ENCODE data around the gene SPEN.
"Not testable (repeated sequence)": the region's sequence is repeated elsewhere in the genome, so short reads cannot be mapped to it uniquely, and the experiment has no call there.

The SPEN gene

GRCh38 chr1:15820478-15820877 lies 27.0 kb upstream of the SPEN start:
- no peak overlapping the region for H2AK5ac ChIP-seq (ENCODE audit: low read length)
- no peak overlapping the region for H4K12ac ChIP-seq (ENCODE audit: low read depth, low read length)
- no peak overlapping the region for H2BK5ac ChIP-seq (ENCODE audit: low read depth, low read length, poor library complexity)
- H3K23ac ChIP-seq (ENCODE audit: low read length): peak overlapping the region; percentile 54
- H3K9me3 ChIP-seq (ENCODE audit: insufficient read depth, low read depth, low read length): no peaks in the 10 kb centered on the region
- H3K18ac ChIP-seq (ENCODE audit: low read length): no peak overlapping the region
- H3K4me1 ChIP-seq (ENCODE audit: control insufficient read depth in 1 of 2, insufficient read depth in 2 of 2, low read length in 2 of 2): no peaks in the 10 kb centered on the region
- no peak overlapping the region for H3K14ac ChIP-seq (ENCODE audit: low read length)
- no peak overlapping the region for H3K4me2 ChIP-seq (ENCODE audit: low read length)
- no CpG with 5 or more reads among the region's 3 CpGs for WGBS (ENCODE audit: extremely low coverage, insufficient coverage, insufficient read length)
- H3K9ac ChIP-seq (ENCODE audit: low read length): no peak overlapping the region
- H3K79me2 ChIP-seq (ENCODE audit: control insufficient read depth, insufficient read depth, low read length, poor library complexity): no peaks in the 10 kb centered on the region
- no peak overlapping the region for H3K27ac ChIP-seq (ENCODE audit: low read depth, low read length)
- H3K4ac ChIP-seq (ENCODE audit: low read depth, low read length): no peak overlapping the region
- no peak overlapping the region for H3K4me3 ChIP-seq (ENCODE audit: low read depth, low read length)
- H4K8ac ChIP-seq (ENCODE audit: low read depth, low read length): no peak overlapping the region
- no peaks in the 10 kb centered on the region for H3K27me3 ChIP-seq (ENCODE audit: insufficient read depth, low read length)
- H3K79me1 ChIP-seq (ENCODE audit: low read length): no peaks in the 10 kb centered on the region
- peak; percentile 92 to 96 for DNase-seq
- no peak overlapping the region for H2AFZ ChIP-seq (ENCODE audit: insufficient read depth, low read length, poor library complexity)
- H2BK120ac ChIP-seq (ENCODE audit: insufficient read depth, low read length, poor library complexity): no peak overlapping the region
- H3K36me3 ChIP-seq (ENCODE audit: control insufficient read depth in 1 of 2, insufficient read depth in 2 of 2, low read length in 2 of 2): no peaks in the 10 kb centered on the region
- H2BK12ac ChIP-seq (ENCODE audit: low read length): no peak overlapping the region
- no peak overlapping the region for H4K91ac ChIP-seq (ENCODE audit: low read depth, low read length)

GRCh38 chr1:15825800-15826199 lies 21.7 kb upstream of the SPEN start:
- Histone ChIP-seq H3K18ac (ENCODE audit: low read length) (no peak overlapping the region), H3K23ac (ENCODE audit: low read length) (no peak overlapping the region), H3K27me3 (ENCODE audit: insufficient read depth, low read length) (no peaks in the 10 kb centered on the region), H4K12ac (ENCODE audit: low read depth, low read length) (no peak overlapping the region), H3K4ac (ENCODE audit: low read depth, low read length) (no peak overlapping the region), H3K14ac (ENCODE audit: low read length) (no peak overlapping the region), H3K36me3 (ENCODE audit: control insufficient read depth in 1 of 2, insufficient read depth in 2 of 2, low read length in 2 of 2) (no peaks in the 10 kb centered on the region), H4K91ac (ENCODE audit: low read depth, low read length) (no peak overlapping the region), H3K4me2 (ENCODE audit: low read length) (no peak overlapping the region), H2AFZ (ENCODE audit: insufficient read depth, low read length, poor library complexity) (no peak overlapping the region), H3K27ac (ENCODE audit: low read depth, low read length) (no peak overlapping the region), H4K8ac (ENCODE audit: low read depth, low read length) (no peak overlapping the region), H2BK5ac (ENCODE audit: low read depth, low read length, poor library complexity) (no peak overlapping the region), H2BK12ac (ENCODE audit: low read length) (no peak overlapping the region), H3K4me1 (ENCODE audit: control insufficient read depth in 1 of 2, insufficient read depth in 2 of 2, low read length in 2 of 2) (no peaks in the 10 kb centered on the region), H2BK120ac (ENCODE audit: insufficient read depth, low read length, poor library complexity) (no peak overlapping the region), H3K79me2 (ENCODE audit: control insufficient read depth, insufficient read depth, low read length, poor library complexity) (no peaks in the 10 kb centered on the region), H3K79me1 (ENCODE audit: low read length) (no peaks in the 10 kb centered on the region), H3K4me3 (ENCODE audit: low read depth, low read length) (no peak overlapping the region), H3K9me3 (ENCODE audit: insufficient read depth, low read depth, low read length) (no peaks in the 10 kb centered on the region), H3K9ac (ENCODE audit: low read length) (no peak overlapping the region), H2AK5ac (ENCODE audit: low read length) (no peak overlapping the region)
- DNase-seq: peak in 1 of 2 donors; percentile 23

- no peak overlapping the region for H2BK120ac ChIP-seq (ENCODE audit: insufficient read depth, low read length, poor library complexity)
- no peaks in the 10 kb centered on the region for H3K27me3 ChIP-seq (ENCODE audit: insufficient read depth, low read length)
- H3K14ac ChIP-seq (ENCODE audit: low read length): no peak overlapping the region
- H2AFZ ChIP-seq (ENCODE audit: insufficient read depth, low read length, poor library complexity): no peak overlapping the region
- peak in 1 of 2 donors; percentile 15 for DNase-seq
- no peak overlapping the region for H4K12ac ChIP-seq (ENCODE audit: low read depth, low read length)
- no peak overlapping the region for H4K8ac ChIP-seq (ENCODE audit: low read depth, low read length)
- no peak overlapping the region for H3K4ac ChIP-seq (ENCODE audit: low read depth, low read length)
- H3K79me1 ChIP-seq (ENCODE audit: low read length): no peaks in the 10 kb centered on the region
- H3K36me3 ChIP-seq (ENCODE audit: control insufficient read depth in 1 of 2, insufficient read depth in 2 of 2, low read length in 2 of 2): no peaks in the 10 kb centered on the region
- H3K4me3 ChIP-seq (ENCODE audit: low read depth, low read length): no peak overlapping the region
- no peak overlapping the region for H2AK5ac ChIP-seq (ENCODE audit: low read length)
- H3K79me2 ChIP-seq (ENCODE audit: control insufficient read depth, insufficient read depth, low read length, poor library complexity): no peaks in the 10 kb centered on the region
- H3K9me3 ChIP-seq (ENCODE audit: insufficient read depth, low read depth, low read length): no peaks in the 10 kb centered on the region
- H3K9ac ChIP-seq (ENCODE audit: low read length): no peak overlapping the region
- no peak overlapping the region for H2BK12ac ChIP-seq (ENCODE audit: low read length)
- no peak overlapping the region for H3K4me2 ChIP-seq (ENCODE audit: low read length)
- no peak overlapping the region for H4K91ac ChIP-seq (ENCODE audit: low read depth, low read length)
- H3K23ac ChIP-seq (ENCODE audit: low read length): no peak overlapping the region
- H3K4me1 ChIP-seq (ENCODE audit: control insufficient read depth in 1 of 2, insufficient read depth in 2 of 2, low read length in 2 of 2): no peaks in the 10 kb centered on the region
- no peak overlapping the region for H2BK5ac ChIP-seq (ENCODE audit: low read depth, low read length, poor library complexity)
- no peak overlapping the region for H3K18ac ChIP-seq (ENCODE audit: low read length)
- H3K27ac ChIP-seq (ENCODE audit: low read depth, low read length): no peak overlapping the region
- WGBS (ENCODE audit: extremely low coverage, insufficient coverage, insufficient read length): no CpG with 5 or more reads among the region's 6 CpGs
Measured at GRCh38 chr1:15826810-15827507, 20.5 kb upstream of the SPEN start.

- not testable (repeated sequence) for H3K4me1 ChIP-seq (ENCODE audit: control insufficient read depth in 1 of 2, insufficient read depth in 2 of 2, low read length in 2 of 2); H3K4me2 ChIP-seq (ENCODE audit: low read length); H3K23ac ChIP-seq (ENCODE audit: low read length); H2BK12ac ChIP-seq (ENCODE audit: low read length); H3K27ac ChIP-seq (ENCODE audit: low read depth, low read length); H3K4ac ChIP-seq (ENCODE audit: low read depth, low read length); H3K14ac ChIP-seq (ENCODE audit: low read length); H2BK120ac ChIP-seq (ENCODE audit: insufficient read depth, low read length, poor library complexity); H3K4me3 ChIP-seq (ENCODE audit: low read depth, low read length); H3K36me3 ChIP-seq (ENCODE audit: control insufficient read depth in 1 of 2, insufficient read depth in 2 of 2, low read length in 2 of 2); H2AFZ ChIP-seq (ENCODE audit: insufficient read depth, low read length, poor library complexity); H3K18ac ChIP-seq (ENCODE audit: low read length); H2BK5ac ChIP-seq (ENCODE audit: low read depth, low read length, poor library complexity); H3K79me2 ChIP-seq (ENCODE audit: control insufficient read depth, insufficient read depth, low read length, poor library complexity); DNase-seq; H3K27me3 ChIP-seq (ENCODE audit: insufficient read depth, low read length); H3K9me3 ChIP-seq (ENCODE audit: insufficient read depth, low read depth, low read length); H3K9ac ChIP-seq (ENCODE audit: low read length); H4K91ac ChIP-seq (ENCODE audit: low read depth, low read length); H3K79me1 ChIP-seq (ENCODE audit: low read length); H2AK5ac ChIP-seq (ENCODE audit: low read length); H4K8ac ChIP-seq (ENCODE audit: low read depth, low read length); H4K12ac ChIP-seq (ENCODE audit: low read depth, low read length)
- WGBS (ENCODE audit: extremely low coverage, insufficient coverage, insufficient read length): no CpG with 5 or more reads among the region's 15 CpGs
Measured at GRCh38 chr1:15827567-15827966, 19.9 kb upstream of the SPEN start.
